WI38 (cell line): Measurements from ENCODE around the gene TPP1.

Experiments used
- H3K4me3 ChIP-seq: 2 replicates; pipeline ENCODE4 v1.5.1; 2011; ENCODE audit warnings: low read depth, mild to moderate bottlenecking, control low read depth, low read length
- TF ChIP-seq, protein P1 (sequence below): IDR thresholded peaks from 2 replicates; pipeline ENCODE4 v1.5.1; 2012; ENCODE audit warnings: low read depth, mild to moderate bottlenecking, control low read depth, low read length

The TPP1 gene

GRCh38 chr11:6584528-6584927 lies 34.7 kb downstream of the TPP1 start:
- H3K4me3 ChIP-seq, result no peak overlapping the region
- TF ChIP-seq, protein P1, sequence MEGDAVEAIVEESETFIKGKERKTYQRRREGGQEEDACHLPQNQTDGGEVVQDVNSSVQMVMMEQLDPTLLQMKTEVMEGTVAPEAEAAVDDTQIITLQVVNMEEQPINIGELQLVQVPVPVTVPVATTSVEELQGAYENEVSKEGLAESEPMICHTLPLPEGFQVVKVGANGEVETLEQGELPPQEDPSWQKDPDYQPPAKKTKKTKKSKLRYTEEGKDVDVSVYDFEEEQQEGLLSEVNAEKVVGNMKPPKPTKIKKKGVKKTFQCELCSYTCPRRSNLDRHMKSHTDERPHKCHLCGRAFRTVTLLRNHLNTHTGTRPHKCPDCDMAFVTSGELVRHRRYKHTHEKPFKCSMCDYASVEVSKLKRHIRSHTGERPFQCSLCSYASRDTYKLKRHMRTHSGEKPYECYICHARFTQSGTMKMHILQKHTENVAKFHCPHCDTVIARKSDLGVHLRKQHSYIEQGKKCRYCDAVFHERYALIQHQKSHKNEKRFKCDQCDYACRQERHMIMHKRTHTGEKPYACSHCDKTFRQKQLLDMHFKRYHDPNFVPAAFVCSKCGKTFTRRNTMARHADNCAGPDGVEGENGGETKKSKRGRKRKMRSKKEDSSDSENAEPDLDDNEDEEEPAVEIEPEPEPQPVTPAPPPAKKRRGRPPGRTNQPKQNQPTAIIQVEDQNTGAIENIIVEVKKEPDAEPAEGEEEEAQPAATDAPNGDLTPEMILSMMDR, result no peak

GRCh38 chr11:6583584-6583983 lies 35.6 kb downstream of the TPP1 start:
- TF ChIP-seq, protein P1, result no peak

GRCh38 chr11:6579681-6580080 lies 39.5 kb downstream of the TPP1 start:
- H3K4me3 ChIP-seq, result no peak overlapping the region
- TF ChIP-seq, protein P1, result no peak

More at GRCh38 chr11:6583584-6583983, 35.6 kb downstream of the TPP1 start:
- H3K4me3 ChIP-seq, result no peak overlapping the region

DNA sequence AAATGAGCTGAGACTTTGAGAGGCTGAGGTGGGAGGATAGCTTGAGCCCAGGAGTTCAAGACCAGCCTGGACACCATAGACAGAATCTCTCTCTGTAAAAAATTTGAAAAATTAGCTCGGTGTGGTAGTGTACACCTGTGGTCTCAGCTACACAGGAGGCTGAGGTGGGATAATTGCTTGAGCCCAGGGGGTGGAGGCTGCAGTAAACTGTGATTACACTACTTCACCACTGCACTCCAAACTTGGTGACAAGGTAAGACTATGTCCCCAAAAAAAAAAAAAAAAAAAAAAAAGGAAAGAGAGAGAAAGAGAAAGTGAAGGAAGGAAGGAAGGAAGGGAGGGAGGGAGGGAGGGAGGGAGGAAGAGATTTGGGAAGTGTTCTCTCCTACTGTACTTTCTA lies 41.1 kb downstream of the TPP1 start:
- H3K4me3 ChIP-seq, result no peak overlapping the region
- TF ChIP-seq, protein P1, result no peak

- H3K4me3 ChIP-seq, result no peak overlapping the region
- TF ChIP-seq, protein P1, result no peak
These were observed 42.5 kb downstream of the TPP1 start for GRCh38 chr11:6576471-6577373.

- no peak overlapping the region for H3K4me3 ChIP-seq
- TF ChIP-seq, protein P1, result no peak
These were observed 44.2 kb downstream of the TPP1 start for GRCh38 chr11:6574816-6575715.
